OCI-LY3 (cell line): Measurements from ENCODE around the gene NEK11.

Source experiments
- EZH2phosphoT487 ChIP-seq: fragments of 200-600 bp; shearing (Covaris generic); IDR thresholded peaks from 2 replicates; pipeline ENCODE4 v1.6.1; 2018; ENCODE audit warnings: antibody characterized with exemption, mixed run types, low read depth
- TF ChIP-seq, protein P1 (sequence below): fragments of 200-600, 300-600 bp; sonication (generic); IDR thresholded peaks from 2 replicates; pipeline ENCODE4 v1.5.1; 2014; ENCODE audit warnings: antibody characterized with exemption, low read length, low read depth

- TF ChIP-seq, protein P1, sequence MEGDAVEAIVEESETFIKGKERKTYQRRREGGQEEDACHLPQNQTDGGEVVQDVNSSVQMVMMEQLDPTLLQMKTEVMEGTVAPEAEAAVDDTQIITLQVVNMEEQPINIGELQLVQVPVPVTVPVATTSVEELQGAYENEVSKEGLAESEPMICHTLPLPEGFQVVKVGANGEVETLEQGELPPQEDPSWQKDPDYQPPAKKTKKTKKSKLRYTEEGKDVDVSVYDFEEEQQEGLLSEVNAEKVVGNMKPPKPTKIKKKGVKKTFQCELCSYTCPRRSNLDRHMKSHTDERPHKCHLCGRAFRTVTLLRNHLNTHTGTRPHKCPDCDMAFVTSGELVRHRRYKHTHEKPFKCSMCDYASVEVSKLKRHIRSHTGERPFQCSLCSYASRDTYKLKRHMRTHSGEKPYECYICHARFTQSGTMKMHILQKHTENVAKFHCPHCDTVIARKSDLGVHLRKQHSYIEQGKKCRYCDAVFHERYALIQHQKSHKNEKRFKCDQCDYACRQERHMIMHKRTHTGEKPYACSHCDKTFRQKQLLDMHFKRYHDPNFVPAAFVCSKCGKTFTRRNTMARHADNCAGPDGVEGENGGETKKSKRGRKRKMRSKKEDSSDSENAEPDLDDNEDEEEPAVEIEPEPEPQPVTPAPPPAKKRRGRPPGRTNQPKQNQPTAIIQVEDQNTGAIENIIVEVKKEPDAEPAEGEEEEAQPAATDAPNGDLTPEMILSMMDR, result no peak
- TF ChIP-seq EZH2phosphoT487, result no peak
These were observed 197.0 kb downstream of the NEK11 start for GRCh38 chr3:131223373-131224289.
